SW 1271 (cell line): Measurements from ENCODE around the gene UBE2D4.
"Not testable (repeated sequence)": the region's sequence is repeated elsewhere in the genome, so short reads cannot be mapped to it uniquely, and the experiment has no call there.

ENCODE experiments used
- DNase-seq, 2 experiments: peaks; one replicate each; lab custom pipeline; 2025; lab: John Stamatoyannopoulos, UW

The UBE2D4 gene

GRCh38 chr7:43968172-43969040 lies 42.2 kb downstream of the UBE2D4 start:
- DNase-seq: not testable (repeated sequence)

- DNase-seq: not testable (repeated sequence)
These were observed 43.4 kb downstream of the UBE2D4 start for GRCh38 chr7:43969586-43969985.

- DNase-seq: not testable (repeated sequence)
These were observed 44.5 kb downstream of the UBE2D4 start for GRCh38 chr7:43970698-43971097.

- DNase-seq: not testable (repeated sequence)
These were observed 47.9 kb downstream of the UBE2D4 start for GRCh38 chr7:43974033-43974573.

- DNase-seq: not testable (repeated sequence)
These were observed 48.7 kb downstream of the UBE2D4 start for GRCh38 chr7:43974725-43975482.

- no peak for DNase-seq
These were observed 51.3 kb downstream of the UBE2D4 start for GRCh38 chr7:43977525-43977924.

GRCh38 chr7:43978102-43978501 lies 51.9 kb downstream of the UBE2D4 start:
- DNase-seq: not testable (repeated sequence)

GRCh38 chr7:43982848-43983247 lies 56.6 kb downstream of the UBE2D4 start:
- not testable (repeated sequence) for DNase-seq

- not testable (repeated sequence) for DNase-seq
These were observed 57.5 kb downstream of the UBE2D4 start for GRCh38 chr7:43983736-43984135.

GRCh38 chr7:43985904-43986864 lies 59.9 kb downstream of the UBE2D4 start:
- not testable (repeated sequence) for DNase-seq

- DNase-seq: not testable (repeated sequence)
These were observed 61.2 kb downstream of the UBE2D4 start for GRCh38 chr7:43987476-43987875.

GRCh38 chr7:43990011-43990585 lies 63.9 kb downstream of the UBE2D4 start:
- DNase-seq: not testable (repeated sequence)

- not testable (repeated sequence) for DNase-seq
These were observed 64.6 kb downstream of the UBE2D4 start for GRCh38 chr7:43990829-43991228.

- DNase-seq: peak in 1 of 2 experiments; percentile 16
These were observed 66.7 kb downstream of the UBE2D4 start for GRCh38 chr7:43992896-43993295.

GRCh38 chr7:43994681-43995080 lies 68.4 kb downstream of the UBE2D4 start:
- not testable (repeated sequence) for DNase-seq

- not testable (repeated sequence) for DNase-seq
These were observed 71.3 kb downstream of the UBE2D4 start, which contains the start of gene SPDYE1 for GRCh38 chr7:43997532-43997931. Gene SPDYE1, plus strand, starts transcription at chr7:43997897. Its CDS starts 2,053 bp downstream, at chr7:43999950.
